ENCODE data around the gene SLC7A8. TPM values are rescaled to one million over a fixed set of nuclear protein-coding genes. Genes with fewer than 3 reads are reported as not detected.

SLC7A8 gene
- total RNA-seq, 1 experiment from 2014 or later = 0.90 TPM

DNA sequence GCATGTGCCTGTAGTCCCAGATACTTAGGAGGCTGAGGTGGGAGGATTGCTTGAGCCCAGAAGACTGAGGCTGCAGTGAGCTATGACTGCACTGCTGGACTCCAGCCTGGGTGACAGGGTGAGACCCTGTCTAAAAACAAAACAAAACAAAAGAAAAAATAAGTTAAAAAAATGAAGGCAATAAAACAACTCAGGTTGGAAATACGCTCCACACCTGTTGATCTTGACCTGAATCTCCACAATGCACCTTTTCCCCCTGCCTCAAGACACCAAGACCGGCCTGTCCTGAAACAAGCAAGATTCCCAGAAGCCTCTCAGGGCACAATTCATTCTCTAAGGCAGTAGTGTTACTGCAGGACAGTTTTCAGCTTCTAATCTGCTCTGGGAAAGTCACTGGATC, 43.6 kb downstream of the SLC7A8 start:
- in situ Hi-C loops (cut with HindIII; ENCODE audit: low pct_unique_long_range_greater_than_20kb, low sequenced_read_pairs) = no loop called here
- Histone ChIP-seq H3K4me1 (ENCODE audit: control insufficient read depth, insufficient read depth, low read length) (no peaks in the 10 kb centered on the region), H3K36me3 (ENCODE audit: control insufficient read depth, insufficient read depth, low read length) (no peaks in the 10 kb centered on the region)

DNA sequence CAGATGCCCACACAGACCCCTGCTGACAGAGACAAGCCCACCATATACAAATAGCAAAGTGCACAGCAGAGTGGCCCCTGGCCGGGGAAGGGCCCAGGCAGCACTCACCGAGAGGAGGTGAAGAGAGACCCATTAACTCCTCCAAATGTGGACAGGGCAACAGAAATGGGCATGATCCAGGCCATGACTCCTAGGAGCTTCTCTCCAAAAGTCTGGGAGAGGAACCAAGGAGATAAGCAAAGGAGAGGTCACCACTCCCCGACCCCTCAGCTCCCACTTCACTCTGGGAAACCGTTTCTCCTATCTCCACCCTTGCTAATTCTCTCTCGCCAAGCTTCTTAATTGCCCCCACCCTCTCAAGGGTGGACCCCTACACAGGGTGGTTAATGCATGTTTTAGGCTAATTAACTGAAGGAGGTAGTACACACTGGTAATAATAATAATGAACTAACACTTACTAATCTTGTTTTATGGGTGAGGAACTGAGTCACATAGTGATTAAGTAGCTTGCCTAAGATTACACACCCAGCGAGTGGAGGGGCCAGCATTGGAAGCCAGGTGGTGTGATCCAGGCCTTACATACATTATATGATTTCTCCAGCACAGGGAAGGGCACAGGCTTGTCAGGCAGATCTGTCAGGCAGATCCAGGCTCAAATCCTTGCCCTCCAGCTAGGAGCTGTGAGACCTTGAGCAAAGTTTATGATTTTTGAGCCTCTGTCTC, 45.5 kb downstream of the SLC7A8 start:
- BruUV-seq (replicated peaks) = no TSS peak
- no peak for ATAC-seq

More for the DNA sequence above, 43.6 kb downstream of the SLC7A8 start:
- ChIA-PET POLR2A (no interaction called here), CTCF (no interaction called here)
- TF ChIP-seq TCF7L2 (IDR thresholded peaks at IDR 0.05; ENCODE audit: low read depth, low read length) = no peak
- no peak for TF ChIP-seq SIN3A (IDR thresholded peaks at IDR 0.05; ENCODE audit: borderline replicate concordance, insufficient read depth, low read depth, low read length)
- TF ChIP-seq POLR2AphosphoS5 (IDR thresholded peaks at IDR 0.05; ENCODE audit: low read depth, low read length) = no peak
- TF ChIP-seq, protein P1, sequence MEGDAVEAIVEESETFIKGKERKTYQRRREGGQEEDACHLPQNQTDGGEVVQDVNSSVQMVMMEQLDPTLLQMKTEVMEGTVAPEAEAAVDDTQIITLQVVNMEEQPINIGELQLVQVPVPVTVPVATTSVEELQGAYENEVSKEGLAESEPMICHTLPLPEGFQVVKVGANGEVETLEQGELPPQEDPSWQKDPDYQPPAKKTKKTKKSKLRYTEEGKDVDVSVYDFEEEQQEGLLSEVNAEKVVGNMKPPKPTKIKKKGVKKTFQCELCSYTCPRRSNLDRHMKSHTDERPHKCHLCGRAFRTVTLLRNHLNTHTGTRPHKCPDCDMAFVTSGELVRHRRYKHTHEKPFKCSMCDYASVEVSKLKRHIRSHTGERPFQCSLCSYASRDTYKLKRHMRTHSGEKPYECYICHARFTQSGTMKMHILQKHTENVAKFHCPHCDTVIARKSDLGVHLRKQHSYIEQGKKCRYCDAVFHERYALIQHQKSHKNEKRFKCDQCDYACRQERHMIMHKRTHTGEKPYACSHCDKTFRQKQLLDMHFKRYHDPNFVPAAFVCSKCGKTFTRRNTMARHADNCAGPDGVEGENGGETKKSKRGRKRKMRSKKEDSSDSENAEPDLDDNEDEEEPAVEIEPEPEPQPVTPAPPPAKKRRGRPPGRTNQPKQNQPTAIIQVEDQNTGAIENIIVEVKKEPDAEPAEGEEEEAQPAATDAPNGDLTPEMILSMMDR (IDR thresholded peaks at IDR 0.05) = no peak
- TF ChIP-seq, protein P2, sequence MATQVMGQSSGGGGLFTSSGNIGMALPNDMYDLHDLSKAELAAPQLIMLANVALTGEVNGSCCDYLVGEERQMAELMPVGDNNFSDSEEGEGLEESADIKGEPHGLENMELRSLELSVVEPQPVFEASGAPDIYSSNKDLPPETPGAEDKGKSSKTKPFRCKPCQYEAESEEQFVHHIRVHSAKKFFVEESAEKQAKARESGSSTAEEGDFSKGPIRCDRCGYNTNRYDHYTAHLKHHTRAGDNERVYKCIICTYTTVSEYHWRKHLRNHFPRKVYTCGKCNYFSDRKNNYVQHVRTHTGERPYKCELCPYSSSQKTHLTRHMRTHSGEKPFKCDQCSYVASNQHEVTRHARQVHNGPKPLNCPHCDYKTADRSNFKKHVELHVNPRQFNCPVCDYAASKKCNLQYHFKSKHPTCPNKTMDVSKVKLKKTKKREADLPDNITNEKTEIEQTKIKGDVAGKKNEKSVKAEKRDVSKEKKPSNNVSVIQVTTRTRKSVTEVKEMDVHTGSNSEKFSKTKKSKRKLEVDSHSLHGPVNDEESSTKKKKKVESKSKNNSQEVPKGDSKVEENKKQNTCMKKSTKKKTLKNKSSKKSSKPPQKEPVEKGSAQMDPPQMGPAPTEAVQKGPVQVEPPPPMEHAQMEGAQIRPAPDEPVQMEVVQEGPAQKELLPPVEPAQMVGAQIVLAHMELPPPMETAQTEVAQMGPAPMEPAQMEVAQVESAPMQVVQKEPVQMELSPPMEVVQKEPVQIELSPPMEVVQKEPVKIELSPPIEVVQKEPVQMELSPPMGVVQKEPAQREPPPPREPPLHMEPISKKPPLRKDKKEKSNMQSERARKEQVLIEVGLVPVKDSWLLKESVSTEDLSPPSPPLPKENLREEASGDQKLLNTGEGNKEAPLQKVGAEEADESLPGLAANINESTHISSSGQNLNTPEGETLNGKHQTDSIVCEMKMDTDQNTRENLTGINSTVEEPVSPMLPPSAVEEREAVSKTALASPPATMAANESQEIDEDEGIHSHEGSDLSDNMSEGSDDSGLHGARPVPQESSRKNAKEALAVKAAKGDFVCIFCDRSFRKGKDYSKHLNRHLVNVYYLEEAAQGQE (IDR thresholded peaks at IDR 0.05; ENCODE audit: insufficient read depth in 1 of 2, low read depth in 2 of 2, low read length in 1 of 2) = no peak
- no peak for ATAC-seq
- DNase-seq (ENCODE audit: low read depth, low spot score) = no peak
- intact Hi-C loops (cut with micrococcal nuclease; ENCODE audit: unreplicated experiment) = no loop called here
- H3K27me3 ChIP-seq (ENCODE audit: control insufficient read depth, insufficient read depth, low read length) = no peaks in the 10 kb centered on the region; the same call in 1 of the 2 replicates
- no peak overlapping the region for H3K27ac ChIP-seq (ENCODE audit: low read length)
- BruUV-seq (replicated peaks) = no TSS peak
- no peaks in the 10 kb centered on the region for H3K9me3 ChIP-seq (ENCODE audit: control insufficient read depth, insufficient read depth, low read depth, low read length)
- H3K4me3 ChIP-seq (ENCODE audit: low read depth in 2 of 2, low read length in 2 of 2) = no peak overlapping the region

More for the DNA sequence above, 45.5 kb downstream of the SLC7A8 start:
- ChIA-PET POLR2A (no interaction called here), CTCF (interaction anchor here (0.5 kb wide), 2 partner anchors 16 to 75 kb away, joined by 3 read pairs; no protein-coding TSS in a partner anchor)
- in situ Hi-C loops (cut with HindIII; ENCODE audit: low pct_unique_long_range_greater_than_20kb, low sequenced_read_pairs) = no loop called here
- no peaks in the 10 kb centered on the region for H3K27me3 ChIP-seq (ENCODE audit: control insufficient read depth, insufficient read depth, low read length)
- DNase-seq (ENCODE audit: low read depth, low spot score) = no peak
- H3K9me3 ChIP-seq (ENCODE audit: control insufficient read depth, insufficient read depth, low read depth, low read length) = no peaks in the 10 kb centered on the region
- no peaks in the 10 kb centered on the region for H3K36me3 ChIP-seq (ENCODE audit: control insufficient read depth, insufficient read depth, low read length)
- no peaks in the 10 kb centered on the region for H3K4me1 ChIP-seq (ENCODE audit: control insufficient read depth, insufficient read depth, low read length)
- TF ChIP-seq, protein P1 (IDR thresholded peaks at IDR 0.05) = no peak
- no peak for TF ChIP-seq SIN3A (IDR thresholded peaks at IDR 0.05; ENCODE audit: borderline replicate concordance, insufficient read depth, low read depth, low read length)
- TF ChIP-seq POLR2AphosphoS5 (IDR thresholded peaks at IDR 0.05; ENCODE audit: low read depth, low read length) = no peak
- TF ChIP-seq, protein P2 (IDR thresholded peaks at IDR 0.05; ENCODE audit: insufficient read depth in 1 of 2, low read depth in 2 of 2, low read length in 1 of 2) = no peak
- no peak for TF ChIP-seq TCF7L2 (IDR thresholded peaks at IDR 0.05; ENCODE audit: low read depth, low read length)
- no peak overlapping the region for H3K4me3 ChIP-seq (ENCODE audit: low read depth in 2 of 2, low read length in 2 of 2)
- no peak overlapping the region for H3K27ac ChIP-seq (ENCODE audit: low read length)
- intact Hi-C loops (cut with micrococcal nuclease; ENCODE audit: unreplicated experiment) = no loop called here
